NCI-H69 (cell line): ENCODE results near the gene TMEM187.

Experiments used
- DNase-seq: peaks from one replicate; lab custom pipeline; 2025; lab: John Stamatoyannopoulos, UW

Gene TMEM187

DNA sequence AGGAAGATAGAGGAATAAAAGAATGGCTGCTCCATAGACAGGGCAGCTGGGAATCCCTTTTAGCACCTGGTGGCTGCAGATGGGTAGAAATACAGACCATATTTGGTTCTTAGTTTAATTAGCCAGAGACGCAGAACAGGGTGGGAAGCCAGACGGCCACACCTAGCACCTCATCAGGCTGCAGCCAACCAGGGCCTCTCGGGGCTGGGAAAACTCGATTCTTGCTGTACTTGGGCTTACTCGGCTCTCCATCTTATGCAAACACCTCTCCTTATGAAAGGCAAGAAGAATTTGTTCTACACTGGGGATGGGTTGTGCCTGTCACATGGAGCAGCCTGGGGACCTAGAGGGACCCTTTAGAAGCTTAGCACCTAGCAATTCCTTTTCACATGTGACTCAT is 27.5 kb downstream of the TMEM187 start:
- DNase-seq, result peak; percentile 16

DNA sequence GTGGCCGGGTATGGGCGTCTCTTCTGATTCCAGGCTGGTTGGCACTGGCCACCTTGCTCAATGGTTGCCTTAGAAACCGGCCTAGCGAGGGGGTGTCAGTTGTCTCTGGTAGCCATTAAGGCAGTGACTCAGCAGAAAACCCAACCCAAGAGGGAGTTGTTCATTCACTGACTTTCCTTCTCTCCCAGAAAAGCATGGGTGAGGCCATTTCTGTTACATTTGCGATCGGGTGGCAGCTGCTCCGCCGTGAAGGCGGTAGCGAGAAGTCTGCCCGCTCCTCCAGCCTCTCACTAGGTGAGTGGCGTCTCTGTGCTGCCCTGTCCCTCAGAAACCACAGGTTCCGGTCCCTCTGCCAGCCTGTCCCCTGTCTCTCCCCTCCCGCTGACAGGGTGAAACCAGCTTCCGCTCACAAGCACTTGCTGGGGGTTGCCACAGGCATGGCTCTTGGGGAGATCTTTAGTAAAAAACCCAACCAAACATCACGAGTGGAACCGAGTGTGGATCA is 29.7 kb downstream of the TMEM187 start:
- DNase-seq, result peak; percentile 76

DNA sequence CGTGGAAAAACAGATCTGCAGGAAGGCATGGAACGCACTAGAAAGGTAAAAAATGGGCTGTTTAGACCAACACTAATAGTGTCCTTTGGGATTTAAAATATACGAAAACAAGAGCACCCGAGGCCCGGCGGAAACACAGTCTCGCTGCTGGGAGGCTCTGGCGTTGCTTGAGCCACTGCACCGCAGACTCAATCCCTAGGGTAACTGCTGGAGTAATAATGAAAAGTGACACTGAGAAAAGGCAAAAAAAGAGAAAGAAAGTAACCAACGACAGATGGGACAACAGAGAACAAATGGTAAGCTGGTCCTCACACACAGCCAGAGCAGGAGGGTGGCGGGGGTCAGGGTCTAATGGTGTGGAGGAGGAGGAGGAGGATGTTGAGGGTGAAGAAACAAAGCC is 31.8 kb downstream of the TMEM187 start:
- no peak for DNase-seq

DNA sequence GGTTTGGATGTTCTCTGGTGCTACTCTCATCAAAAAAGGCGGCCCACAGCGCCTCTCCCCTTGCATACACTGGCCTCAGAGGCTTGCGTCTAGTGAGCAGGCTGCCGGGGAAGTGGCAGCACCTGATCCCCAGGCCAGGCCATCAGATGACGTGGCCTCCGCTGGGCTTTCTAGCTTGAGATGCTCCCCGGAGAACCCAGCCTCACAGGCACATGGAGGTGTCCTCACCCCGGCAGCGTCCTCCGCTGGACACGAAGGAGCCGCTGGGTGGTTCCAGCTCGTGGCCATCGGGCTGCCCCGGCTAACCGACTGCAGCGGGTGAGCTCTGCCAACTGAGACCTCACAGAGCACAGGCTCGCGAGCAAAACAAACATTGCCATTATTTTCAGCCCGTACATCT is 34.4 kb downstream of the TMEM187 start:
- DNase-seq, result no peak

DNA sequence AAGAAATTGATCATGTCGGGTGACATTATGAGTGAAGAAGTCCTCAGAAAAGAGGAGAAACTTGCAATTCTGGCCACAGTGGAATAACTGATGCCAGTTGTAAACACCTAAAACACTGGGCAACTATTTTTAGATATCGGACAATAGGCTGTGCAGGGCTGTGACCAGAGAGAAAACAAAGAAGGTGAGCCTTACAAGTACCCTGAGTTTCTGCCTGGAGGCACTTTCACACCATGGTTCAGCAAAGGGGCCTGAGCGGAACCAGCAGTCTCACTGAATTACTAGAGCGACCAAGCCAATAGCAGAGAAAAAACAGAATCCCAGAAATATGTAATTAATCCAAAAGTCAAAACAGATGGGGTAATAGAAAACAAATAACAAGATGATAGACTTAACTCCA is 36.0 kb downstream of the TMEM187 start:
- peak; percentile 6 for DNase-seq

DNA sequence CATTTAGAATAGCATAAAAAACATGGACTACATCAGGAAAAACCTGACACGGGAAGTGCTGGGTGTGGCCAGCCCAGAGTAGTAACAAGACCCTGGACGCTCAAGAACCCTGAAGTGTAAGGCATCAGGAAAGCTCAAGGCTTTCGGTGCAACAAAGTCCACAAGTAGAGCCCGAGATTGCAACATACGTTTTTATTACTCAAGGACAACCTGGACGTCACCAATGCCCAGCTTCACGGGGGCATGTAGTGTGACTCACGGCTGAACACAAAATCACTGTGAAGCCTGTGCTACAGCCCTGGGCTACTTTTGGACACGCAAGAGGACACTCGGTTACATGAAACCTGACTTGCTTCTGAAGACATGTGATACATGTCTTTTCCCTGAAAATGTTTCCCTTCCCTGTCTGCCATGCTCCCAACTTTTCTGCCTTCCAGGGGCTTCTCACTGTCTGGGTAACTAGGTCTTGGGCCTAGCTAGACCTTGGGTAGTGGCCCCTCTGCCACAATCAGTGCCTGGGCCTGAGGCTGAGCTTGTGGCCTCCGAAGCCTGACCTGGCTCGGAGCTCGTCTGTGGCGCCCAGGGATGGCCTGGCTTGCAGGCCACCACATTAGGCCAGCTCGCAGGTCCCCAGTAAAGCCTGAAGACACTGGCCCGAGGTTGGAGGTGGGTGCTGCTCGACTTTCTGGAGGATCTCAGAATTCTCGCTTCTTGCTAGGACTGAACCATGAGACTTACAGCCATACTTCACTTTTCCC is 38.0 kb downstream of the TMEM187 start:
- DNase-seq, result no peak

DNA sequence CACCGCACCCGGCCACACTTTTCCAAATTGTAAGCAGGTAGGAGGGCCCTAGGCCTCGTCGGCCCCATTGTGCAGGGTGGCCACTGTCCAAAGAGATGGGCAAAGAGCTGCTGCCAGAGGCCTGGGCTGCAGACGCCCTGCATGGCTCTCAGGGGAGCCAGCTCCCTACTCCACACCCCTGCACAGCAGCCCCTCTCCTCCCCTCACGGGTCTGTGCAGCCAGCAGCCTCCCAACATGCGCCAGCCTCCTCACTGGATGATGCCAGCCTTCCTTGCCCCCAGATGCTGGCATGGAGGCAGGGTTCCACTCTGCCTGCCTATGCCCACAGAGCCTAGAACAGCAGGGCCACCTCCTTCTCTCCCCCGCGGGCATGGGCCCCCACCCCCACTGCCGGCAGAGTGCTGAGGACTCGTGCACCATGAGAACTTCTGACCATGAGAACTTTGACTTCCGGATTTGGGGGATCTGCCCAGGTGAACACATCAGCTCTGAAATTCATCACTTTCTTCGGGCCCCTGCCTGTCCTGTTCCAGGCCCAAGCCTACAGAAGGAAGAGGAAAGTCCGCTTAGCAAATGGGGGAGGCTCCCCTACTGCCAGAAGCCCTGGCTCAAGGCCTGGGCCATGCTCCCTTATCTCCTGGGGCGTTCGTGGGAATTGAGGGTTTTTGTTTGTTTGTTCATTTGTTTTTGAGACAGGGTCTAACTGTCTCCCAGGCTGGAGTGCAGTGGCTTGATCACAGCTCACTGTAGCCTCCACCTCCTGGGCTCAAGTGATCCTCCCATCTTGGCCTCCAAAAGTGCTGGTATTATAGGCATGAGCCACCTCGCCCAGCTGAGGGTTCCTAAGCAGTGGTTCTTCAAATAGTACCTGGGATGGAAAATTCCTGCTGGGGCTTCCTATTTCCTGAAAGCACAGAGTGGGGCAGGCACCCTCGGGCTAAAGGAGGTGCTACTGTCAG is 39.1 kb downstream of the TMEM187 start:
- no peak for DNase-seq

DNA sequence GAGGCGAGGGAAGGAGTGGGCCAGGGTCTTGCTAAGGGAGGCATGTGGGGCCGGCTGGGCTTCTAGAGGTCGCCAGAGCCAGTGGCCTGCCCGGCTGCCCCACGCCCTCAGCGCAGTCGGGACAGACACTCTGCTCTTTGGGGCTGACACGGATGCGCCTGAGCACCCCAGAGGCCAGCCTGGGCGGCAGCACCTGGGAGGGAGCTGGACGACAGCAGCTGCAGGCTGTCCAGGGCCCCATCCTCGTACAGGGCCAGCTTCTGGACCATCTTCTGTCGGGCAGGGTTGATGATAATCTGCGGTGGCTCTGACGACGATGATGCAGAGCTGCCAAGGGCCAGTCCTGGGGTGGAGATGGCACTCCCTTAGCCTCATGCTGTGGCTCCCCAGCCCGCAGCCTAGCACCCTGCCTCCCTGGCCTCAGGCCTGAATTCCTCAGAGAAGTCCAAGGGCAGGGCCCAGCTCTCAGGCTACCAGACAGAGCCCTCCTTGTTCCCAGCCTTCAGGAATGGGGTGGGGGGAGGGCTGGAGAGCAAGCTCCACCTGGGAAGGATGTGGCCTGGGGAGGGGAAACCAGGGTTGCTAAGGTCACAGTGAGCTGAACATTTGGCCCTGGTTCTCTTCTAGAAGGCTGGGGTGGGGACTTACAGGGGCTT is 39.9 kb downstream of the TMEM187 start:
- DNase-seq, result no peak

DNA sequence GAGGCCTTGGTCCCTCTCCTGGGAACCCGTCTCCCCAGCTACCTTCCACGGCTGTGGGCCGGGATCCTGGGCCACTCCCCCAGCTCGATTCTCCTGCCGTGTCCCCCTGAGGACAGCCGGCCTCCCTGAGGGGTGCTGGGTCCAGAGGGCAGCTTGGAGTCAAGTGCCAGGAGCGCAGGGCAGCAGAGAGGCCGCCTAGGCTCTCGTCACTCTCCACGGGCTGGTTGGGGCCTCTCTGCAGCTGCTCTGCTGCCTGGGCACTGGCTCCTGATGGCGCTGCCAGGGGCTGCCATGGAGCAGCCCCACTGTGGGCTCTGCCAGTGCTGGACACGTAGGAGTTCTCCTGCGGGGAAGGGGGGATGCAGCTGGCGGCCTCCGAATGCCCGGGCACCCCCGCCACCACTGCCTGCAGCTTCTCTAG is 40.5 kb downstream of the TMEM187 start:
- no peak for DNase-seq

DNA sequence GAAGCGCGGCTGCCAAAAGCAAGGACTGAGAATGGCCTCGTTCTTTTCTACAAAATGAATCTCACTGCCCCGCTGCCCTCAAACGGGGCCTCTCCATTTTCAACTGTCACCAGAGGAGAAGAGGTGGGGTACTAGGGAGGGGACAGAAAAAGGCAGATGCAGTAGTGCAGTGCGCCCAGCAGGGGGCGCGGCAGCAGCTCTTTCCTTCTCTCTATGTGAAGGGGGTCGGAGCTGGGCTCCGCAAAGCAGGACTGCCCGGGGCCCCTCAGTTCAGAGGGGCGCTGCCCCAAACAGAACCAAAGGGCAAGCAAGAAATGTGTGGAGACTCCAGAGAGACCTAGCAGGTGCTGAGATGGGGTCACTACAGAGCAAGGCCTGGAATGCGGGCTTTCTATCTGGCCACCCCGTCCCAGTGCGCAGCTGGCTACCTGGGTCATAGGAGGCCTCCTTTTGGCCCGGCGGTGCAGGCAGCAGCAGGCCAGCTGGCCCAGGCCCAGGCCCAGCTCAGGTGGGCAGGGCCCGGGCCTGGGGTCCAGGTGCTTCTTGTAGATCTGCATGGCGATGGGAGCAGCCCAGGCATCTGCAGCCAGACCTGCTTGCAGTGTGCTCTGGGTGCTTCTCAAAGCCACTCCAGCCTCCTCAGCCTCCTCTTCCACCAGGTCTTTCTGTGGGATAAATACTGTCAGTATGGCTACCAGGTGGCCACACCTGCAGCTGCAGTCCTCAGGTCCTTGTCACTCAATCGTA is 41.2 kb downstream of the TMEM187 start:
- peak; percentile 22 for DNase-seq

DNA sequence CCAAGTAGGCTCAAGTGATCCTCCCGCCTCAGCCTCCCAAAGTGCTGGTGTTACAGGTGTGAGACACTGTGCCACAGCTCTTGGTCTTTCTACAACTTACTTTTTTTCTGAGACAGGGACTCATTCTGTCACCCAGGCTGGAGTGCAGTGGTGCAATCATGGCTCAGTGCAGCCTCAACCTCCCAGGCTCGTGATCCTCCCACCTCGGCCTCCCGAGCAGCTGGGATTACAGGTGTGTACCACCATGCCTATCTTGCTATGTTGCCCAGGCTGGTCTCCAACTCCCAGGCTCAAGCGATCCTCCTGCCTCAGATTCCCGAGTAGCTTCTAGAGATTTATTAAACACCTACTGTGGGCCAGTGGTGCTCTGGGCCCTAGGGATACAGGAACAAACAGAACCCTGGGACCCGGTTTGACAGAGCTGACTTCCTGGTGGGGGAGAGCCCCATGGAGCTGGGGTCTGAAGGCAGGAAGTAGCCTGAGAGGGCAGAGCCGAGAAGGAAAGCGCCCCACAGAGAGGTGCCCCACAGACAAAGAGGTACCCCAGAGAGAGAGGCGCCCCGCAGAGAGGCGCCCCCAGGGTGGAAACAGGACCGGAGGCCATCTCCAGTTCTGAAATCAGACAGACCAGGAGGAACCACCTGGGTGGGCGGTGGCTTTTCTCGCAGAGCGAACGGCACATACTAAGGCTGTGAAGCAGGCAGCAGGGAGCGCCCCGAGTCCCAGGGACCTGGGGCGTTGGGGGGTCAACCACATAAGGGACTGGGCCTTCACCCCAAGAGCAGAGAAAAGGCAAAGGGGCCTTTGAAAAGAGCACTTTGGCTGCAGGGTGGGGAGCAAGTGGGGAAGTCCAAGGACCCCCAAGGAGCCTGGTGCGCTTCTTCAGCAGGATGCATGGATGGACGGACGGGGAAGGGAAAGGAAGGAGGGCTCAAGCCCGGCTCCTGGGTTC is 42.2 kb downstream of the TMEM187 start:
- DNase-seq, result no peak

DNA sequence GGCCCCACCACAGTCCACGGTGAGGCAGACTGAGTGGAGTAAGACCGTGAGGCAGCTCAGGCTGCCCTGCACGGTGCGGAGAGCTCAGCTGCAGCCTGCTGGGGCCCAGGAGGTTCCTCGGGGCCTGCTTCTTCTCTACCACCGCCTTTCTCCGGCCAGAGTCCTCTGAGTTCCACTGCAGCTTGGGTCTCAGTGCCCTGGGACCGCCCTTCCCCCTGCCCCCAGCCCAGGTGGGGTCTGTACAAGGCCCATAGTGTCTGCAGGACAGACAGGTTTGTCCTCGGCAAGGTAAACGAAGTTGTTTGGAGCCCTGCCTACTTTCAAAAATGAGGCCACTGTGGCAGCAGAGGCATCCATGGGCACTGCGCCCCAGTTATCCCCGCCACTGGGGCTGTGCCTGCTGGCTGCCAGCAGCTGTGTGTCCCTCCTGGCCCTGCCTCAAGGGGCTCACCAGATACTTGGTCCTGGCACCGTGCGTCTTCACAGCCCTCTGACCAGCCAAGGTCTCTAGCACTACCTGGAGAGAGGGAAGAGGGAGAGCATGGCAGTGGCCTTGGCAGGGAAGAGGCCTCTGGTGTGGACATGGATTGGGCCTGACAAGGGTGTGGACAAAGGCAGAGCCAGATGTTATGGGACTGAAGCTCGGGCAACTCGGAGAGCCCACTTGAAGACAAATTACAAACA is 43.2 kb downstream of the TMEM187 start:
- no peak for DNase-seq

DNA sequence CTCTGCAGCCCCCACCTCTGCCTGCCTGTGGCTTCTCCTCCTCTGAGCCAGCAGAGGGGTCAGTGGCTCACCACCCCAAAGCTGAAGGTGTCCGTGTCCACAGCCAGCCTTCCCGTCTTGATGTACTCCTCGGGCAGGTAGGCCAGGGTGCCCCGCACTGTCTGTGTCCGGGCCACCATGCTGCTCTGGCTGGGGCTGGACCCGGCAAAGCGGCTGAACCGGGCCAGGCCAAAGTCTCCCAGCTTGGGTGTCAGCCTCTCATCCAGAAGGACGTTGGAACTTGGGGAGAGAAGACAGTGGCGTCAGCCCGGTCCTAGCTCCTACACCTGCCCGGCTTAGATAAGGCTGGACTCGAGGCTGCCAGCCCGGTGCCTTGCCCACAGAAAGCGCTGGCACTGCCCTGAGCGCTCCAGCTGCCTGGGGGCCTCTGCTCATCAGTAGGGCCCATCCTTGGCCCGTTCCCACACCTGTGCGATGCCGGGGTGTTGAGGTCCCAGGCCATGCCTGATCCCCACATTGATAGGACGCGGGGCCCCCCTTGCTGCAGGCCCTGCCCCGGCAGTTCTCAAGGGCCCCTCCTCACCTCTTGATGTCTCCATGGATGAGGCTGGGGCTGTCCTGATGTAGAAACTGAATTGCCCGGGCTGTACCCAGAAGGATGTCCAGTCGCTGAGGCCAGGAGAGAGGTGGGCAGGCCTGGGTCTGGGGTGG is 44.0 kb downstream of the TMEM187 start:
- DNase-seq, result no peak

DNA sequence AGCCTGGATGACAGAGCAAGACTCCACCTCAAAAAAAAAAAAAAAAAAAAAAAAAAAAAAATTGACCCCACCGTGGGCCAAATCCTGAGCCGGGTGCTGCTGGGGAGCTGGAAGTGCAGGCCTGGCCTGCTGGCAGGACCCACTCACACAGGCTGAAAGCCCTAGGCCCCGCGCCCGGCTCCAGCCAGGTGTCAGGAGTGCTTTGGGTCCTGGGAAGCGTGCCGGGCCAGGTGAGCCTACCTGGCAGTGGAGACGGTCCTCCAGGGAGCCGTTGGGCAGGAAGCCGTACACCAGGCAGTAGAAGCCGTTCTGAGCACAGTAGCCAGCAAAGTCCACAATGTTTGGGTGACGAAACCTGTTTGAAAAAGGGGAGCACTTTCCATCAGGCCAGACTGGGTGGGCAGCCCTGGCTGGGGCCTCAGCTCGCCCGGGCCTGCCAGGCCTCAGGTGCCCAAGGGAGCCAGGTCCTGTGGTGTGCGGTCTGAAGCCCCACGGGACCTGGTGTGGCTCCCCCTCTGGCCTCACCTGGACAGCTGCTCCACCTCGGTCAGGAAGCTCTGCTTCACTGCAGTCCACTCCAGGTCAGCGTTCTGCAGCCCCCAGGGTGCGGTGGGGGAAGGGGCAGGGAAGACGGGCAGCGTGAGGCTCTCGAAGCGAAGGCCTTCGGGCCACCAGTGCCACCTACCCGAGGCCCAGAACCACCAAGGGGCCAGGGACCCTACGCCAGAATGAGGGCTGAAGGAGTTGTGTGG is 45.4 kb downstream of the TMEM187 start:
- no peak for DNase-seq

DNA sequence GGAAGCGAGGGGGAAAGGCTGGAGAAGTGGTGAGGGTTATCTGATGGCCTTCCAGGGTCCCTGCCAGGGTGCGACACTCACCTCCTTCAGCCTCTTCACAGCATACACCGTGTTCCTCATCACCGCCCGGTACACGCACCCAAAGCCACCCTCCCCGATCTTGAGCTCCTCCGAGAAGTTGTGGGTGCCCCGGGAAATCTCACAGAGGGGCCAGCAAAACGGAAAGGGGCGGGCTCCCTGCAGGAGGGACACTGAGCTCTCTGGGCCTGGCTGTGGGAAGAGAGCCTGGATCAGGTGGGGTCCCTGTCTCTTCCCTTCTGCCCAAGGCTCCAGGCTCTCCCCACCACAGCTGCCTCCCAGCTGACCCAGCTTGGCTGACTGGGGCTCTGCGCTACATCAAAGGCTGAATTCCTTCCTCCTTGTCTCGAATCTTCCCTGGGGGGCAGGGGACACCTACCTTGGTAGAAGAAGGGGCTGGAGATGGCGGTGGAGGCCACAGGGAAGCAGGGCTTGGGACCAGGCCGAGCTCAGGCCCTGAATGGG is 46.0 kb downstream of the TMEM187 start:
- no peak for DNase-seq

DNA sequence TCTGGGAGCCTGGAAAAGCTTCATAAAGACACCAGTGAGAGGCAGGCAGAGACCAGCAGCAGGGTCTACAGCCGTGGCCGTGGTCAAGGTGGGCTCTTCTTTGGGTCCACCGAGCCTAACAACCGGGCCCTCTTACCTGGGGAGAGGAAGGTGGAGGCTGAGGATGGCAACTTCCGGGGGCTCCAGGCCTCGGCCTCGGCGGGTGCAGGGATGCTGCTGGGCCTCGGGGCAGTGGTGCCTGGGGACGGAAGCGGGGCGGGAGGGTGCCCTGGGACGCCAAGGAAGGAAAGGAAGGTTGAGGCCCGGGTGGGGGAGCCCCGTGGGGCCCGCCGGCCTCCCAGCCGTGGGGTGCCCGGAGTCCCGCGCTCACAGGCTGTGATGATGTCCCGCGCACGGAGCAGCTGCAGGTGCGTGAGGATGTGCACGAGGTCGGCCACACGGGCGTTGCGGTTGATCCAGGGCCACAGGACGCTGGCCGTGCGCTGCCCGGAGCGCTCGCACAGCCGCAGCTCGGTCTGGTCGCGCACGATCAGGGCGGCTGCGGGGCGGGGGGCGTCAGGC is 46.6 kb downstream of the TMEM187 start:
- DNase-seq, result peak; percentile 46

DNA sequence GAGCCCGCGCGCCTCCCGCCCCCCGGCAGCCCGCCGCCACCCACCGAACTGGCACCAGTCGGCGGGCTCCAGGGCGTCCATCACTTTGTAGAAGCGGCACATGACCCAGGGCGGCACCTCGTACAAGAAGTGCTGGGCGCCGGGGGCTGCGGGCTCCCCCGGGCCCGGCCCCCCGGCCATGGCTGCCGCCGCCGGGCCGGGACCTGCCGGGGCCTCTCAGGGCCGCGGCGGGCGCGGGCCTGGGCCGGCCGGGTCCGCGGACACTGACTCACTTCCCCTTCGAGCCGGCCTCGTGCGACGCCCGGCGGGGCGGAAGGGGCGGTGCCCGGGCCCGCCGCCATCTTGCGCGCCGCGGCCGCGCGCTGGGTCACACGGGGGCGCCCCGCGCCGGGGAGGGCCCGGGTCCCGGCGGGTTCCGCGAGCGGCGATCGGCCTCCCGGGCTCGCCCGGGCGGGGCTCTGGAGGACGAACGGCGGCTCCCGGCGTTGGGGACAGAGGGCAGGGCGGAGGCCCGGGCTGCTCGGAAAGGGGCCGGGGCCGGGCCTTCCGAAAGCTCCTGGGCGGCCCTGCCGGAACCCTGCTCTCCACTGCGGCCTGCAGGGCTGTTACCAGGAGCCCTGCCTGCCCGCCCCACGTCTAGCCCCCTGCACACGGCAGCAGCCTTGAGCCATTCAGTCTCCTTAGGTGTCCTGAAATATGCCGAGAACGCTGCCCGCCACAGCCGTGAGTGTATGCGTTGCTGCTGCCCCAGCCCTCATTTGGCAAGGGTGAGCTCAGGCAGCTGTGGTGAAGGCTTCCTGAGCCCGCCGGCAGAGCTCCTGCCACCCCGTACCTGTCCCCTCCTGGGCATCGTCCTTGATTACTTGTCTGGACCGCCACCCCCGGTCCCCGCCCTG is 47.3 kb downstream of the TMEM187 start, which contains the start of gene IRAK1:
IRAK1 (minus strand) TSS at position 270 of the 896 bp plus-strand sequence; CDS start at position 180, 90 bp downstream.
- DNase-seq, result peak; percentile 76
